Thoracic aorta endothelial cell (primary cell): Measurements from ENCODE around the gene ASCC2. TPM values are rescaled to one million over a fixed set of nuclear protein-coding genes. Genes with fewer than 3 reads are reported as not detected.

Experiments used
- small RNA-seq: library from RNA; depleted of rRNA; stranded (forward); fragments of <200 nt; gene quantifications from one replicate; pipeline ENCODE3, GENCODE V24; 2012
- total RNA-seq: library from RNA; depleted of rRNA; stranded (reverse); fragments of >200 nt; gene quantifications from 2 replicates; pipeline ENCODE4 v1.2.3, GENCODE V29; 2012

The ASCC2 gene
- total RNA-seq: 39.8 and 42.8 TPM in 2 replicates

GRCh38 chr22:29837741-29838598, at the start of gene ASCC2:
Gene ASCC2 (minus strand): TSS chr22:29838274. CDS start chr22:29832325, 5,949 bp downstream.

GRCh38 chr22:29883045-29883774, 45.1 kb upstream of the ASCC2 start, which contains the start of gene MTMR3:
Gene MTMR3 (plus strand): TSS chr22:29883174. CDS start chr22:29971060, 87,886 bp downstream.

GRCh38 chr22:29767171-29768051, 70.7 kb downstream of the ASCC2 start, which contains the start of gene UQCR10:
Gene UQCR10 (plus strand): TSS chr22:29767369. CDS start chr22:29767399, 30 bp downstream.

GRCh38 chr22:29766632-29767170, 71.4 kb downstream of the ASCC2 start, which contains the start of gene ZMAT5:
Gene ZMAT5 (minus strand): TSS chr22:29767007. CDS start chr22:29748544, 18,463 bp downstream.

Small RNA genes lying within 50 kb of the gene (small RNA-seq; reads per million reads assigned to genes)
- not detected for gene RF00019

Other genes starting within 250 kb of the ASCC2 start
- 151 and 189 TPM in 2 replicates for gene NF2, start 234.6 kb downstream of the ASCC2 start, total RNA-seq
- gene CABP7, start 118.3 kb downstream of the ASCC2 start, total RNA-seq: not detected in 2 replicates
- gene ZMAT5, start 71.3 kb downstream of the ASCC2 start, total RNA-seq: 13.7 and 15.9 TPM in 2 replicates
- 35.0 and 47.7 TPM in 2 replicates for gene UQCR10, start 70.9 kb downstream of the ASCC2 start, total RNA-seq
- 26.6 and 33.0 TPM in 2 replicates for gene MTMR3, start 44.9 kb upstream of the ASCC2 start, total RNA-seq
- not detected in 2 replicates for gene HORMAD2, start 242.2 kb upstream of the ASCC2 start, total RNA-seq